HepG2 (cell line): ENCODE results near the gene CREB3.

Experiments used
- POLR2A ChIP-seq, 2 experiments: IDR thresholded peaks; 2 replicates each; pipeline ENCODE4 v1.6.1; 2011; ENCODE audit warnings: low read depth in 2 of 2, low read length in 2 of 2, mild to moderate bottlenecking in 1 of 2, moderate library complexity in 1 of 2; ENCODE audit not compliant: insufficient read depth in 1 of 2
- ZNF343 ChIP-seq: sonication (generic); formaldehyde crosslinking; IDR thresholded peaks from 2 replicates; pipeline ENCODE4 v1.4.0; 2020; ENCODE audit warnings: mild to moderate bottlenecking, missing genetic modification reagents
- ZNF768 ChIP-seq: sonication (generic); formaldehyde crosslinking; IDR thresholded peaks from 2 replicates; pipeline ENCODE4 v1.4.0; 2020; ENCODE audit warnings: missing genetic modification reagents
- TF ChIP-seq, protein P1 (sequence below): sonication (generic); formaldehyde crosslinking; IDR thresholded peaks from 2 replicates; pipeline ENCODE4 v1.4.0; 2020; ENCODE audit warnings: missing genetic modification reagents

DNA sequence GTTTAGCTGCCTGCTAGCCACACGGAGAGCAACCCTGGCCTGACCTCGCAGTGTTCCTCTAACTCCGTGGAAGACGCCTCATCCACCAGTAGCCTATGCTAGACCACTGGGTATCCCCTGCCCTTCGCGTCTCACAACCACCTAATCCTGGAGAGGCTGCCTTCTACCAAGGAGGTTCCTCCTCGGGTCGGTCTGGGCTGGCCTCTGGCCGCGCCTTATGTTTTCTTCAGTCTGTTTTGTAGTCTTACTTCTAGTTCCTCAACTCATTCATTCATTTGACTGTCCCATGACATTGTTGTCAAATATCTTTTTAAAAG lies 41.2 kb upstream of the CREB3 start:
- no peak for TF ChIP-seq ZNF768
- no peak for TF ChIP-seq POLR2A (IDR thresholded peaks at IDR 0.05; ENCODE audit: insufficient read depth in 1 of 2, low read depth in 2 of 2, low read length in 2 of 2)
- TF ChIP-seq ZNF343 (CRISPR knock-in tag): no peak
- TF ChIP-seq, protein P1, sequence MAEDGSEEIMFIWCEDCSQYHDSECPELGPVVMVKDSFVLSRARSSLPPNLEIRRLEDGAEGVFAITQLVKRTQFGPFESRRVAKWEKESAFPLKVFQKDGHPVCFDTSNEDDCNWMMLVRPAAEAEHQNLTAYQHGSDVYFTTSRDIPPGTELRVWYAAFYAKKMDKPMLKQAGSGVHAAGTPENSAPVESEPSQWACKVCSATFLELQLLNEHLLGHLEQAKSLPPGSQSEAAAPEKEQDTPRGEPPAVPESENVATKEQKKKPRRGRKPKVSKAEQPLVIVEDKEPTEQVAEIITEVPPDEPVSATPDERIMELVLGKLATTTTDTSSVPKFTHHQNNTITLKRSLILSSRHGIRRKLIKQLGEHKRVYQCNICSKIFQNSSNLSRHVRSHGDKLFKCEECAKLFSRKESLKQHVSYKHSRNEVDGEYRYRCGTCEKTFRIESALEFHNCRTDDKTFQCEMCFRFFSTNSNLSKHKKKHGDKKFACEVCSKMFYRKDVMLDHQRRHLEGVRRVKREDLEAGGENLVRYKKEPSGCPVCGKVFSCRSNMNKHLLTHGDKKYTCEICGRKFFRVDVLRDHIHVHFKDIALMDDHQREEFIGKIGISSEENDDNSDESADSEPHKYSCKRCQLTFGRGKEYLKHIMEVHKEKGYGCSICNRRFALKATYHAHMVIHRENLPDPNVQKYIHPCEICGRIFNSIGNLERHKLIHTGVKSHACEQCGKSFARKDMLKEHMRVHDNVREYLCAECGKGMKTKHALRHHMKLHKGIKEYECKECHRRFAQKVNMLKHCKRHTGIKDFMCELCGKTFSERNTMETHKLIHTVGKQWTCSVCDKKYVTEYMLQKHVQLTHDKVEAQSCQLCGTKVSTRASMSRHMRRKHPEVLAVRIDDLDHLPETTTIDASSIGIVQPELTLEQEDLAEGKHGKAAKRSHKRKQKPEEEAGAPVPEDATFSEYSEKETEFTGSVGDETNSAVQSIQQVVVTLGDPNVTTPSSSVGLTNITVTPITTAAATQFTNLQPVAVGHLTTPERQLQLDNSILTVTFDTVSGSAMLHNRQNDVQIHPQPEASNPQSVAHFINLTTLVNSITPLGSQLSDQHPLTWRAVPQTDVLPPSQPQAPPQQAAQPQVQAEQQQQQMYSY: no peak
